Measurements from ENCODE around the gene IMPACT. TPM values are rescaled to one million over a fixed set of nuclear protein-coding genes. Genes with fewer than 3 reads are reported as not detected.

IMPACT gene
- total RNA-seq, 1 experiment from 2014 or later = 29.0 TPM

DNA sequence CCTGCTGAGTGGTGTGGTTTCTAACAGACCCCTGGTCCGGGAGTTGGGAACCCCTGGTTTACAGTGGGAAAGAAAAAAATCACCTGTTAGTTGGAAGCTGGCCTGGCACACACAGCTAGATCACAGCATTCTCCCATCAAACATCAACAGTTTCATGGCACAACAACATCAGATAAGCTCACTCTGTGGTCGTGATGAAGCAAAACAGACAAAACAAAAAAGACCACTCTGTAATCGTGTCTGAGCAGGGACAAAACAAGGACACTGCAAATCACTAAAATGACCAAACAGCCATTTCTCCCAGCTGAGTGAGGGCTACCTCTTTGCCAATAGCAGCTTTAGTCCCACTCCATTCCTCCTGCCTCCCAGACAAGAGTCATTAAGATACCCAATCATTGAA lies 9.0 kb upstream of the IMPACT start:
- H3K4me2 ChIP-seq = no peak overlapping the region
- no peak overlapping the region for H2AFZ ChIP-seq
- H3F3A ChIP-seq (ENCODE audit: insufficient read depth, low read depth) = no peaks in the 10 kb centered on the region
- TF ChIP-seq, protein P1, sequence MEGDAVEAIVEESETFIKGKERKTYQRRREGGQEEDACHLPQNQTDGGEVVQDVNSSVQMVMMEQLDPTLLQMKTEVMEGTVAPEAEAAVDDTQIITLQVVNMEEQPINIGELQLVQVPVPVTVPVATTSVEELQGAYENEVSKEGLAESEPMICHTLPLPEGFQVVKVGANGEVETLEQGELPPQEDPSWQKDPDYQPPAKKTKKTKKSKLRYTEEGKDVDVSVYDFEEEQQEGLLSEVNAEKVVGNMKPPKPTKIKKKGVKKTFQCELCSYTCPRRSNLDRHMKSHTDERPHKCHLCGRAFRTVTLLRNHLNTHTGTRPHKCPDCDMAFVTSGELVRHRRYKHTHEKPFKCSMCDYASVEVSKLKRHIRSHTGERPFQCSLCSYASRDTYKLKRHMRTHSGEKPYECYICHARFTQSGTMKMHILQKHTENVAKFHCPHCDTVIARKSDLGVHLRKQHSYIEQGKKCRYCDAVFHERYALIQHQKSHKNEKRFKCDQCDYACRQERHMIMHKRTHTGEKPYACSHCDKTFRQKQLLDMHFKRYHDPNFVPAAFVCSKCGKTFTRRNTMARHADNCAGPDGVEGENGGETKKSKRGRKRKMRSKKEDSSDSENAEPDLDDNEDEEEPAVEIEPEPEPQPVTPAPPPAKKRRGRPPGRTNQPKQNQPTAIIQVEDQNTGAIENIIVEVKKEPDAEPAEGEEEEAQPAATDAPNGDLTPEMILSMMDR (conservative IDR thresholded peaks at IDR 0.05) = no peak
- TF ChIP-seq EZH2 (IDR thresholded peaks at IDR 0.05; ENCODE audit: low read depth) = no peak
- intact Hi-C loops (cut with micrococcal nuclease; ENCODE audit: unreplicated experiment) = no loop called here
- no peak overlapping the region for H3K27ac ChIP-seq
- no TSS peak for BruUV-seq (replicated peaks)
- no peak overlapping the region for H3K4me3 ChIP-seq
- H3K27me3 ChIP-seq (ENCODE audit: insufficient read depth, low read depth) = no peaks in the 10 kb centered on the region
- ChIA-PET POLR2A (ENCODE audit: unreplicated experiment) (no interaction called here), CTCF (no interaction called here)
- H3K9me2 ChIP-seq (ENCODE audit: insufficient read depth) = no peaks in the 10 kb centered on the region
- no peak for DNase-seq
- no peaks in the 10 kb centered on the region for H3K4me1 ChIP-seq (replicated peaks; ENCODE audit: insufficient read depth)
- H4K20me1 ChIP-seq (ENCODE audit: insufficient read depth) = no peaks in the 10 kb centered on the region
- H3K36me3 ChIP-seq (ENCODE audit: low read depth) = no peaks in the 10 kb centered on the region
- no peaks in the 10 kb centered on the region for H3K79me2 ChIP-seq (ENCODE audit: low read depth)
- H3K9me3 ChIP-seq (ENCODE audit: insufficient read depth, low read depth) = no peaks in the 10 kb centered on the region

DNA sequence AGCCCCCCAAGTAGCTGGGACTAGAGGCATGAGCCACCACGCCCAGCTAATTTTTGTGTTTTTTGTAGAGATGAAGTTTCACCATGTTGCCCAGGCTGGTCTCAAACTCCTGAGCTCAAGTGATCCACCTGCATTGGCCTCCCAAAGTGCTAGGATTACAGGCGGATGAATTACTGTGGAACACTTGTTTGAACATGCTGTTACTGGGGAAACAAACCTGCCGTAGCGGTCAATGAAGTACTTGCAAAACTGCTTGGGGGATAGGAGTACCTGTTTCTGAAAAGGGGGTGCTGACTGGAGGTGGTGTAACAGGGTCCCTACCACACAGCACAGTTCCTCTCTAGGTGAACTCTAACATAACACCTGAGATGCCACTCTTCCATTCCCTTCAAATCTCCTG lies 5.9 kb upstream of the IMPACT start:
- Histone ChIP-seq H3K27me3 (ENCODE audit: insufficient read depth, low read depth) (no peaks in the 10 kb centered on the region), H3F3A (ENCODE audit: insufficient read depth, low read depth) (no peaks in the 10 kb centered on the region), H3K79me2 (ENCODE audit: low read depth) (no peaks in the 10 kb centered on the region), H3K4me1 (replicated peaks; ENCODE audit: insufficient read depth) (no peaks in the 10 kb centered on the region), H3K9me3 (ENCODE audit: insufficient read depth, low read depth) (no peaks in the 10 kb centered on the region), H2AFZ (no peak overlapping the region), H3K4me2 (no peak overlapping the region), H4K20me1 (ENCODE audit: insufficient read depth) (no peaks in the 10 kb centered on the region), H3K9me2 (ENCODE audit: insufficient read depth) (no peaks in the 10 kb centered on the region), H3K27ac (no peak overlapping the region), H3K36me3 (ENCODE audit: low read depth) (no peaks in the 10 kb centered on the region), H3K4me3 (no peak overlapping the region)
- no TSS peak for BruUV-seq (replicated peaks)
- ChIA-PET CTCF (no interaction called here), POLR2A (ENCODE audit: unreplicated experiment) (no interaction called here)
- TF ChIP-seq EZH2 (IDR thresholded peaks at IDR 0.05; ENCODE audit: low read depth) = no peak
- TF ChIP-seq, protein P1 (conservative IDR thresholded peaks at IDR 0.05) = no peak
- intact Hi-C loops (cut with micrococcal nuclease; ENCODE audit: unreplicated experiment) = no loop called here
- DNase-seq = no peak

DNA sequence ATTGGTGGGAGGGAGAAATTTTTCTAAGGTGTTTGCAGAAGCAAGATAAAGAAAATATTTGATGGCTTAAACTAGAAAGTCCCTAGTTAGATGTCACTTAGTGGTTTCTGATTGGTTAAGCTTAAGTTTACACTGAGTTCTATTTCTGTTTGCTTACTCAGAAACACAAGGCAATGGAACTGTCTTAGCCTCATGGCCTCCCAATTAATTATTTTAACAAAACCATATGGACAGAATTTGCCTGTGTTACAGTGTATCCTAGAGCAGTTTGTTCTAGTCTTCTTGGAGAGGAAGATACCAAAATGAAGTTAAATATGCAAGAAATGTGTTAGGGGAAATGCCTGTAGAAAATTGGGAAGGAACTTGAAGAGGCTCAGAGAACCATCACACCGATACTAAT lies 4.6 kb upstream of the IMPACT start:
- Histone ChIP-seq H3K4me2 (no peak overlapping the region), H3K36me3 (ENCODE audit: low read depth) (no peaks in the 10 kb centered on the region), H3F3A (ENCODE audit: insufficient read depth, low read depth) (no peaks in the 10 kb centered on the region), H3K9me2 (ENCODE audit: insufficient read depth) (no peaks in the 10 kb centered on the region), H3K27ac (no peak overlapping the region), H3K4me3 (no peak overlapping the region), H3K4me1 (replicated peaks; ENCODE audit: insufficient read depth) (no peaks in the 10 kb centered on the region; the same call in 1 of the 2 replicates), H3K79me2 (ENCODE audit: low read depth) (peaks cover under 1% of the 10 kb centered on the region; the same call in 1 of the 2 replicates), H3K9me3 (ENCODE audit: insufficient read depth, low read depth) (no peaks in the 10 kb centered on the region), H4K20me1 (ENCODE audit: insufficient read depth) (no peaks in the 10 kb centered on the region), H2AFZ (no peak overlapping the region), H3K27me3 (ENCODE audit: insufficient read depth, low read depth) (no peaks in the 10 kb centered on the region)
- no TSS peak for BruUV-seq (replicated peaks)
- intact Hi-C loops (cut with micrococcal nuclease; ENCODE audit: unreplicated experiment) = no loop called here
- CTCF ChIA-PET = no interaction called here
- DNase-seq = no peak
- POLR2A ChIA-PET (ENCODE audit: unreplicated experiment) = interaction anchor here (0.6 kb wide), 1 partner anchor 1158 kb away, joined by 5 read pairs; no protein-coding TSS in a partner anchor
- TF ChIP-seq, protein P1 (conservative IDR thresholded peaks at IDR 0.05) = no peak
- TF ChIP-seq EZH2 (IDR thresholded peaks at IDR 0.05; ENCODE audit: low read depth) = no peak
